Small intestine (tissue), 7 donors: Measurements from ENCODE around the gene SACS. TPM values are rescaled to one million over a fixed set of nuclear protein-coding genes. Genes with fewer than 3 reads are reported as not detected.

ENCODE experiments used
- DNase-seq, 2 donors: peaks; one replicate each; pipeline versions ENCODE4 v3.0.0 to v3.0.0-alpha.2; 2013
- FAIRE-seq: peaks from 2 replicates; lab custom pipeline; 2012; peaks lifted over from hg19 to GRCh38; lab: Jason Lieb, UNC
- H3K27ac ChIP-seq, 3 donors: one replicate each; pipeline ENCODE4 v1.5.1; 2013; ENCODE audit warnings: low read length in 2 of 3, mild to moderate bottlenecking in 2 of 3, control low read depth in 1 of 3, inconsistent platforms in 1 of 3, low read depth in 1 of 3, moderate library complexity in 1 of 3
- H3K27me3 ChIP-seq, 3 donors: one replicate each; pipeline ENCODE4 v1.6.1; 2013; ENCODE audit warnings: low read length in 3 of 3, inconsistent platforms in 1 of 3; ENCODE audit not compliant: control insufficient read depth in 3 of 3, insufficient read depth in 3 of 3
- H3K36me3 ChIP-seq, 3 donors: one replicate each; pipeline ENCODE4 v1.6.1; 2013; ENCODE audit warnings: low read length in 3 of 3, inconsistent platforms in 1 of 3, low read depth in 1 of 3, mild to moderate bottlenecking in 1 of 3, moderate library complexity in 1 of 3; ENCODE audit not compliant: control insufficient read depth in 3 of 3, insufficient read depth in 2 of 3
- H3K4me1 ChIP-seq, 3 donors: one replicate each; pipeline ENCODE4 v1.6.1; 2013; ENCODE audit warnings: low read length in 2 of 3, inconsistent platforms in 1 of 3, low read depth in 1 of 3, mild to moderate bottlenecking in 1 of 3, moderate library complexity in 1 of 3; ENCODE audit not compliant: control insufficient read depth in 3 of 3, insufficient read depth in 2 of 3
- H3K4me3 ChIP-seq, 3 donors: one replicate each; pipeline ENCODE4 v1.5.1; 2013; ENCODE audit warnings: low read length in 3 of 3, control low read depth in 1 of 3, inconsistent platforms in 1 of 3, low read depth in 1 of 3, mild to moderate bottlenecking in 1 of 3, moderate library complexity in 1 of 3
- H3K9me3 ChIP-seq, 2 donors: one replicate each; pipeline ENCODE4 v1.6.1; 2013; ENCODE audit warnings: low read depth in 1 of 2, low read length in 1 of 2; ENCODE audit not compliant: control insufficient read depth in 2 of 2, insufficient read depth in 1 of 2
- WGBS, 3 donors: extraction: QIAGEN DNeasy Blood & Tissue Kit; methylation state at CpG; one replicate each; pipeline ENCODE4 v1.1.7; 2013; 5-methylcytosine and 5-hydroxymethylcytosine counted together
- polyA plus RNA-seq, 4 donors: library from polyadenylated mRNA; stranded (reverse) in 3 of 4; unstranded in 1 of 4; fragments of 200-250 nt in 3 of 4; fragments of 120-200 nt in 1 of 4; gene quantifications; one replicate each; pipeline versions ENCODE4 v1.2.1 to v1.2.3, GENCODE V29; 2013
- donor health status: healthy with polysubstance abuse.
- donor health status: control.
- donor health status: control.
- donor health status: Bipolar disorder and iron deficiency.
- donor health status: healthy.

Gene SACS
- polyA plus RNA-seq, 4 donors, result 0.67 to 2.7 (median 1.1) TPM

- FAIRE-seq, result no peak
- 64 to 75% (median 68%) methylated on average over 4 of the region's 4 CpGs for WGBS, 3 donors
- Histone ChIP-seq H3K4me1 (no peaks in the 10 kb centered on the region), H3K27me3 (no peaks in the 10 kb centered on the region), H3K4me3 (no peak overlapping the region), H3K9me3 (no peaks in the 10 kb centered on the region), H3K27ac (no peak overlapping the region), H3K36me3 (peaks cover 0 to 9% (median 3%) of the 10 kb centered on the region in 3 donors)
- DNase-seq, result no peak
Observed at GRCh38 chr13:23352161-23352560, 81.3 kb downstream of the SACS start.

GRCh38 chr13:23350009-23350408 is 83.5 kb downstream of the SACS start:
- Histone ChIP-seq H3K27me3 (no peaks in the 10 kb centered on the region), H3K36me3 (peaks cover 0 to 5% (median 0%) of the 10 kb centered on the region in 3 donors), H3K4me3 (no peak overlapping the region), H3K27ac (no peak overlapping the region), H3K4me1 (no peaks in the 10 kb centered on the region), H3K9me3 (no peaks in the 10 kb centered on the region)
- 70 to 75% (median 74%) methylated on average over 3 of the region's 3 CpGs for WGBS, 3 donors
- no peak for FAIRE-seq
- DNase-seq, result peak in 1 of 2 donors; percentile 51

- H3K27me3 ChIP-seq, result no peaks in the 10 kb centered on the region
- no peak for FAIRE-seq
- H3K27ac ChIP-seq, result no peak overlapping the region
- H3K4me1 ChIP-seq, result no peaks in the 10 kb centered on the region
- no peaks in the 10 kb centered on the region for H3K9me3 ChIP-seq
- WGBS, 3 donors, result 96 to 97% (median 96%) methylated on average over 4 of the region's 4 CpGs
- DNase-seq, result no peak
- no peak overlapping the region for H3K4me3 ChIP-seq
- H3K36me3 ChIP-seq, result peaks cover 0 to 2% (median 0%) of the 10 kb centered on the region in 3 donors
Observed at GRCh38 chr13:23349161-23349897, 84.2 kb downstream of the SACS start.

GRCh38 chr13:23348262-23349127 is 85.0 kb downstream of the SACS start:
- peak in 1 of 2 donors; percentile 64 for DNase-seq
- 85 to 89% (median 87%) methylated on average over 4 of the region's 4 CpGs for WGBS, 3 donors
- FAIRE-seq, result no peak
- peaks cover 0 to 2% (median 0%) of the 10 kb centered on the region in 3 donors for H3K36me3 ChIP-seq
- no peaks in the 10 kb centered on the region for H3K27me3 ChIP-seq
- H3K9me3 ChIP-seq, result no peaks in the 10 kb centered on the region
- no peak overlapping the region for H3K4me3 ChIP-seq
- H3K27ac ChIP-seq, result no peak overlapping the region
- H3K4me1 ChIP-seq, result no peaks in the 10 kb centered on the region

GRCh38 chr13:23347601-23348000 is 85.9 kb downstream of the SACS start:
- peaks cover 0 to 2% (median 0%) of the 10 kb centered on the region in 3 donors for H3K36me3 ChIP-seq
- H3K4me3 ChIP-seq, result no peak overlapping the region
- H3K27ac ChIP-seq, result no peak overlapping the region
- FAIRE-seq (no peak), DNase-seq (no peak)
- 95 to 96% (median 96%) methylated on average over 1 of the region's 1 CpG for WGBS, 3 donors
- H3K9me3 ChIP-seq, result no peaks in the 10 kb centered on the region
- no peaks in the 10 kb centered on the region for H3K4me1 ChIP-seq
- no peaks in the 10 kb centered on the region for H3K27me3 ChIP-seq

GRCh38 chr13:23344931-23345595 is 88.4 kb downstream of the SACS start:
- peaks cover 0 to 2% (median 0%) of the 10 kb centered on the region in 3 donors for H3K36me3 ChIP-seq

GRCh38 chr13:23339225-23339624 is 94.3 kb downstream of the SACS start:
- Histone ChIP-seq H3K36me3 (no peaks in the 10 kb centered on the region), H3K27me3 (no peaks in the 10 kb centered on the region), H3K4me1 (no peaks in the 10 kb centered on the region), H3K9me3 (peaks cover 0 to 9% of the 10 kb centered on the region in 2 donors), H3K27ac (no peak overlapping the region), H3K4me3 (no peak overlapping the region)
- DNase-seq, result no peak
- 93 to 98% (median 94%) methylated on average over 1 of the region's 1 CpG for WGBS, 3 donors
- FAIRE-seq, result no peak

More at GRCh38 chr13:23344931-23345595, 88.4 kb downstream of the SACS start:
- WGBS, 3 donors, result 84 to 99% (median 93%) methylated on average over 4 of the region's 4 CpGs
- DNase-seq (no peak), FAIRE-seq (no peak)
- H3K27me3 ChIP-seq, result no peaks in the 10 kb centered on the region
- H3K27ac ChIP-seq, result no peak overlapping the region
- no peaks in the 10 kb centered on the region for H3K9me3 ChIP-seq
- H3K4me1 ChIP-seq, result no peaks in the 10 kb centered on the region
- no peak overlapping the region for H3K4me3 ChIP-seq

GRCh38 chr13:23330356-23330755 is 103.1 kb downstream of the SACS start:
- no peak overlapping the region for H3K27ac ChIP-seq
- H3K4me3 ChIP-seq, result no peak overlapping the region
- H3K4me1 ChIP-seq, result no peaks in the 10 kb centered on the region
- FAIRE-seq (no peak), DNase-seq (no peak)
- no peaks in the 10 kb centered on the region for H3K27me3 ChIP-seq
- WGBS, 3 donors, result 82 to 89% (median 83%) methylated on average over 6 of the region's 6 CpGs
- no peaks in the 10 kb centered on the region for H3K9me3 ChIP-seq
- no peaks in the 10 kb centered on the region for H3K36me3 ChIP-seq
